ENCODE data around the gene MYO9B. TPM values are rescaled to one million over a fixed set of nuclear protein-coding genes. Genes with fewer than 3 reads are reported as not detected.

MYO9B gene
- total RNA-seq, 1 donor, result 99.3 TPM

DNA sequence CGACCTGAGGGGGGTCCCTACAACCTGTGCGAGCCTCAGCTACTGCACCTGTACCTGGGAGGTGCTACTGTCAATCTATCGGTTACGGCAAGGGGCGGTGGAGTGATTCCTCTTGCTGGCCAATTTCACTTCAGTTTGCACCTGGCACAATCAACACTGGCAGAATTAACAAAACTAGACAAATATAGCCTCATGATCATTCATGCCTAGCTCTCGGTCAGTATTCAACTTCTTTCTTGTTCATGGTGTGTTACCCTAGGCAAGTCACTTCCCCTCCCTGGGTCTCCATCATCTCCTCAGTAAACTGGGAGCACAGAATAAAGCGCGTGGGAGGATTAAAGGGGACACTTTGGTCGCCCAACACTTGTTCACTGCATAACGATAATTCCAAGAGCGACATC, 943 bp upstream of the MYO9B start:
- no peak for DNase-seq (ENCODE audit: low read depth)
- H3K4me3 ChIP-seq (ENCODE audit: low read depth, low read length), result peak overlapping the region; percentile 89
- TF ChIP-seq, protein P1, sequence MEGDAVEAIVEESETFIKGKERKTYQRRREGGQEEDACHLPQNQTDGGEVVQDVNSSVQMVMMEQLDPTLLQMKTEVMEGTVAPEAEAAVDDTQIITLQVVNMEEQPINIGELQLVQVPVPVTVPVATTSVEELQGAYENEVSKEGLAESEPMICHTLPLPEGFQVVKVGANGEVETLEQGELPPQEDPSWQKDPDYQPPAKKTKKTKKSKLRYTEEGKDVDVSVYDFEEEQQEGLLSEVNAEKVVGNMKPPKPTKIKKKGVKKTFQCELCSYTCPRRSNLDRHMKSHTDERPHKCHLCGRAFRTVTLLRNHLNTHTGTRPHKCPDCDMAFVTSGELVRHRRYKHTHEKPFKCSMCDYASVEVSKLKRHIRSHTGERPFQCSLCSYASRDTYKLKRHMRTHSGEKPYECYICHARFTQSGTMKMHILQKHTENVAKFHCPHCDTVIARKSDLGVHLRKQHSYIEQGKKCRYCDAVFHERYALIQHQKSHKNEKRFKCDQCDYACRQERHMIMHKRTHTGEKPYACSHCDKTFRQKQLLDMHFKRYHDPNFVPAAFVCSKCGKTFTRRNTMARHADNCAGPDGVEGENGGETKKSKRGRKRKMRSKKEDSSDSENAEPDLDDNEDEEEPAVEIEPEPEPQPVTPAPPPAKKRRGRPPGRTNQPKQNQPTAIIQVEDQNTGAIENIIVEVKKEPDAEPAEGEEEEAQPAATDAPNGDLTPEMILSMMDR (IDR thresholded peaks at IDR 0.05; ENCODE audit: insufficient read depth, low read depth, low read length), result no peak

DNA sequence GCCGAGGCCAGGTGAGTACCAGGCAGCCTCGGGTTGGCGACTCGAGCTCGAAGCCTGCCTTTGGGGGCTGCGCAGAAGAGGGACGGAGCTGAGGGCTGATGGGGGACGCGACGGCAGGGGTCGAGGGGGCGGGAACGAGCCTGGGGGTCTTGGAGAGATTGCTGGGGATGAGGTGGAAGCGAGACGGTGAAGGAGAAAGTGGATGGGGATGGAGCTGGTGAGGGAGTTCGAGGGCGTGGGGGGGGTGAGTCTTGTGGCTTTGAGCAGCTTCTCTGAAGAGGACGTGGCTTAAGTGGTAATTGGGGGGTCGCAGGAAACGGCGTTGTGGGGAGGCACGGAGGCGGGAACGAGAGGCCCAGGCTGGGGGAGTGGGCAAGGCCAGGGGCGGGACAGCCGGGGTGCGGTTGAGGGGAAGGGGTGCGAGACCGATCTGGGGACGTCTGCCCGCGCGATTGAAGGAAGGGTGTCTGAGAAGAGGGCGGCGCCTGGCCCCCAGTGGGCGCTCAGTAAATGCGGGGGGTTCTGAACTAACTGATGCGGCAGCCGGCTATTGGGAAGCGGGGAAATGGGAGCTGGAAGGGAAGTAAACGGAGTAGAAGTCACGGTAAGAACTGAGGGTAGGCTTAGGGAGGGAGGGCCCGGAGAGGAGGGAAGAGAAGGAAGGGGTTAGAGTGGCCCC, 426 bp downstream of the MYO9B start:
- H3K4me3 ChIP-seq (ENCODE audit: low read depth, low read length), result peak overlapping the region; percentile 97
- peak; percentile 34 for DNase-seq (ENCODE audit: low read depth)

DNA sequence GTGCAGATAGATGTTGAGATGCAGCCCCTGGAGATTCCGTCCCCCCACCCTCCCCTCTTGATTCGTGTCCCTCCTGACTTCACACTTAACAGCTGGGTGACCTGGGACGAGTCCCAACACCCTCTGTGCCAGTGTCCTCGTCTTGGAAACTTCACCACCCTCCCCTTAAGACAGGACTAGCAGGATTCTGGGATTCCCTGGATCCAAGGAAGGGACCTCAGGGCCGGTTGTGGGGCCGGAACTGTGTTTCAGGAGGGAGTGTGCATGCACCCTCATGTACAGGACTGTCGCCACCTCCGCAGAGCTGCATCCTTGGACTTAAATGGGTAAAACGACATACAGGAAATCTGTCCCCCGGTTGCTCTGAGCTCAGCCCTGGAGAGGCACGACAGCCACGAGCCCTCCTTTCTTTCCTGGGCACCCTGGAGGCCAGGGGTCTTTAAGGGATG, 990 bp downstream of the MYO9B start:
- no peak for DNase-seq (ENCODE audit: low read depth)
- peak overlapping the region; percentile 97 for H3K4me3 ChIP-seq (ENCODE audit: low read depth, low read length)

More for the DNA sequence above, 426 bp downstream of the MYO9B start:
- TF ChIP-seq, protein P1 (IDR thresholded peaks at IDR 0.05; ENCODE audit: insufficient read depth, low read depth, low read length), result no peak

DNA sequence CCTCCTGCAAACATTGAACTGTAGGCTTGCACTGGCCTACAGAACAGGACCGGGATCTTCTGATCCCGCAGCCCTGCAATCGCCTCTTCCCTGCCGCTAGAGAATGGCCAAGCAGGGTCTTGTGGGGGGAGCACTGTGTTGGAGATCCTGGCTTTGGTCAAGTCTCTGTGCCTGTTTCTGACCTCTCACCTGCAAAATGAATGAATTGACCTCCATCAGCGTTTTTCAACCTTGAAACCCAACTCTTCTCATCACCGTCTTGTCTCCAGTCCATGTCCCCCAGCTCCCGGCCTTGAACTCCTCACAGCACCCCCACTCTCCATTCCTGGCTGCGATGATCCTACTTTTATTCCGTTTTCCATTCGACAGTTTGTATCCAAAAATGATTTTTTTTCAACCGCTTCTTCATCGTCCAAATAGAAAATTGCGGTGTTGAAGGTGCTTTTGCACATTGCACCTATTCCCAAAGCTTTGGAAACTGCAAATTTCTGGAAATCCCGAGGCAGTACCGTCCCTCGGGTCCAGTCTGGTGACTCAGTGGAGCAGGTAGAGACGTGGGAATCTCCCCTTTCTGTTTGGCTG, 2.0 kb downstream of the MYO9B start:
- DNase-seq (ENCODE audit: low read depth), result no peak
- peak overlapping the region; percentile 97 for H3K4me3 ChIP-seq (ENCODE audit: low read depth, low read length)
- TF ChIP-seq, protein P1 (IDR thresholded peaks at IDR 0.05; ENCODE audit: insufficient read depth, low read depth, low read length), result no peak

More for the DNA sequence above, 990 bp downstream of the MYO9B start:
- TF ChIP-seq, protein P1 (IDR thresholded peaks at IDR 0.05; ENCODE audit: insufficient read depth, low read depth, low read length), result no peak

DNA sequence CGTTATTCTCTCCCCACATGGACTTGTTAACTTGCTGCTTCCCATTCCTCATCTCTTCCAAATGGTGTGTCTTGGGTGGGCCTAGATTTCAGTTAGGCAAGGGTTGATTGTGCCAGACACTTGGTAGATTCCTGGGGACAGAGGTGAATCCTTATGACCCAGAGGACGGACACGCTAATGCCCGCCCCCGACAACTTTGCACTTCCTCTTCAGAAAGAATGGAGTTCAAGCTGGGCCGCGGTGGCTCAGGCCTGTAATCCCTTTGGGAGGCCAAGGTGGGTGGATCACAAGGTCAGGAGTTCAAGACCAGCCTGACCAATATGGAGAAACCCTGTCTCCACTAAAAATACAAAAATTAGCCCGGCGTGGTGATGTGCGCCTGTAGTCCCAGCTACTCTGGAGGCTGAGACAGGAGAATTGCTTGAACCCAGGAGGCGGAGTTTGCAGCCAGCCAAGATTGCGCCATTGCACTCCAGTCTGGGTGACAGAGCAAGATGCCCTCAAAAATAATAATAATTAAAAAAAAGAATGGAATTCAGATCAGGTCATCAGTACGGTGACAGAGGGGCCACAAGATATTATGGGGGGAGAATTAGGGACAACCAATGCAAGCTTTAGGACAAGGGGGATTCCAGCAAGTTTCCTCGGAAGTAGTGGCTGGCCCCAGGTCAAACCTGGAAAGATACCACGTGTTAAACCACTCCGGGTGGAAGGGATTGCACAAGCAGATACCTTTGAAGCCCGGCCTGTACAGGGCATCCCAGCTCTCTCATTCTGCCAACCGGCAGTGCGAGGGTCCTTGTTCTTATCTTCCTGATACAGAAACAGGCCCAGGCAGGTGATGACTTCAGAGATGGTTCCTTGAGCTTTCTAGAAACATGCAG, 2.7 kb downstream of the MYO9B start:
- DNase-seq (ENCODE audit: low read depth), result no peak
- TF ChIP-seq, protein P1 (IDR thresholded peaks at IDR 0.05; ENCODE audit: insufficient read depth, low read depth, low read length), result no peak
- no peak overlapping the region for H3K4me3 ChIP-seq (ENCODE audit: low read depth, low read length)

DNA sequence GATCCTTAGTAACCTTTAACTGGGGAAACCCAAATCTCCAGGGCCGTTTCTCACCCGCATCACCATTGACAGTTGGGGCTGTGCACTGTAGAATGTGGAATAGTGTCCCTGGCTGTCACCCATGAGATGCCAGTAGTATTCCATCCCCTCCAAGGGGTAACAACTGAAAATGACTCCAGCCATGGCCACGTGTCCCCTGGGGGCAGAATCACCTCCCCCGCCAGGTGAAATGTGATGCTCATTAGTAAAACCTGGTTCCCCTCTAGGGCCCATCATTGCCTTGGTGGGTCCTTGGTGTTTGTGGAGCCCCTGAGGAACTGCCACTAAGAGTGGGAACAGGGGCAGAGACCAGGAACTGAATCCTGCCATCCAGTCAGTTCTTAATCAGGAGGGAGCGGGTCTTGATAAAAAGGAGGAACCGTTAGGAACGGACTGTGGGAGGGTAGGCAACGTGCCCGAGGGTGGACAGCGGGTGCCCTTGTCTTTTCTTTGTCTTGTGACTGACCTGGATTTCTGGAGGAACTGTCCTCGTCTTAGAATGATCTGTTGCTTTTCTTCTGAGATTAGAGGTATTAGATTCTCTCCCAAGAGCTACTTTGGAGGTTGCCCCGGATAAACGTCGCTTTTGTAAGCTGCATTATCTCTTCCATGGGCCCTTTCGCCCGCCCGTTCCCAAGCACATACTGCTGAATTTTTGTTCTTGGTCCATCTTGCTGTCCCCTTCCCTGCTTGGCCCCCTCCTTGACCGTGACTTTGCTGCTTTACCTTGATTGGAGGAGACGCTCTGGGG, 3.5 kb downstream of the MYO9B start:
- peak overlapping the region; percentile 66 for H3K4me3 ChIP-seq (ENCODE audit: low read depth, low read length)
- DNase-seq (ENCODE audit: low read depth), result no peak
- TF ChIP-seq, protein P1 (IDR thresholded peaks at IDR 0.05; ENCODE audit: insufficient read depth, low read depth, low read length), result no peak
